ENCODE data around the gene SMTN.
"Not testable (repeated sequence)": the region's sequence is repeated elsewhere in the genome, so short reads cannot be mapped to it uniquely, and the experiment has no call there.

Gene SMTN

GRCh38 chr22:31080848-31081649, at the start of gene SMTN:
Gene SMTN (plus strand): TSS chr22:31081318. CDS start chr22:31083259, 1,941 bp downstream.
- peak in 47 of 51 donors; percentile 13 to 88 (median 71) for DNase-seq

DNA sequence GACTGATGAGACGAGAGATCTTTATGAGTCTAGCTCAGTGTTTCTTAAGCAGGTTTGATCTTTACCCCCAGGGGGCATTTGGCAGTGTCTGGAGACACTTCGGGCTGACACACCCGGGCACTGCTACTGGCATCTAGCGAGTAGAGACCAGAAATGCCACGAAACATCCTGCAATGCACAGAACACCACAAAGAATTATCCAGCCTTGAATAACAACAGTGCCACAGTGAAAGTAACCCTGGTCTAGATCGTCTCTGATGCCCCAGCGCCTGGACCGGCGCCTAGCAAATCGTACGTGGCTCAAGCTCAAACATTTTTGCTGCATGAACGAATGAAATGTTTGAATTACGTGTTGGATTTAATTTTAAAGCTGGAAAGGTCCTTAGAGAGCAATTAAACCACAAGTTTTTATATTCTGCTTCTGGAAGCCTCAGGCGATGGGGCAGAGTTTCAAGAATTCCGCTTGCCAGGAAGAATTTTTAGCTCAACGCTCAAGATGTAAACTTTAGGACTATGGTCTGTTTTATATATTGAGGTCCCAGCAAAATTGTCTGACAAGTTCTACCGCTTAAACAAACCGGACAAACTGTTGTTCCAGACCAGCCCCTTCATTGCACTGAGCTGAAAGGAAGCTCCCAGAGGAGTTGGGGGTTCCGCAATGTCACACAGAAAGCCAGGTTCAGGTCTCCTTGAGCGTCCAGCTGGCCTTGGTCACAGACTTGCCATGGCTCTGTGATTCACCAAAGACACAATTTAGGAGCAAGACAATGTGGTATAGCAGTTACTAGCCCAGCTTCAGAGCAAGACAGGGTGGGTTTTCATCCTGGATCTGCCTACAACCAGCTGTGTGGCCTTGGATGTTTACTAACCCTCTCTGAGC, 44.2 kb upstream of the SMTN start:
- no peak for DNase-seq

DNA sequence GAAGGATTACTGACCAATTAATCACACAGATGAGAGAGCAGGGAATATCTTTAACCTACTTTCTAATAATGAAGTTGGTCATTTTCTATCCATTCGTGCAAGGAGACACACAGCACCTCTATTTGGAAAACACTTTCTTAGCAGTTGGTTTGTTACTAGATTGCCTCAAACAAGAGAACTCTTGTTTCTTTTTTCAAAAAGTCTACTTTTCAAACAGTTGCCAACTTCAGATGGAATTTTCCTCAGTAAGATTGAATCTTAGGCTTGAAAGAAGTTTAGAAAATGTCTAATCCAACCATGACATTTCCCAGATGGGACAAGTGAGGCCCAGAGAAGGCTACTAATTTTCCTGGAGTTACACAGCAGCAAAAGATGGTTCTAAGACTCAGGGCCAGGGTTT, 42.4 kb upstream of the SMTN start:
- no peak for DNase-seq

GRCh38 chr22:31039393-31039792, 41.7 kb upstream of the SMTN start:
- no peak for DNase-seq

- no peak for DNase-seq
These were observed 40.3 kb upstream of the SMTN start for GRCh38 chr22:31040542-31041398.

- no peak for DNase-seq
These were observed 36.8 kb upstream of the SMTN start for GRCh38 chr22:31044262-31044861.

GRCh38 chr22:31045900-31046538, 35.1 kb upstream of the SMTN start:
- no peak for DNase-seq

GRCh38 chr22:31046539-31047226, 34.4 kb upstream of the SMTN start:
- DNase-seq = peak in 2 of 51 donors; percentile 6 to 50

- DNase-seq = no peak
These were observed 32.5 kb upstream of the SMTN start for GRCh38 chr22:31048570-31048969.

- DNase-seq = no peak
These were observed 31.2 kb upstream of the SMTN start for GRCh38 chr22:31049815-31050420.

DNA sequence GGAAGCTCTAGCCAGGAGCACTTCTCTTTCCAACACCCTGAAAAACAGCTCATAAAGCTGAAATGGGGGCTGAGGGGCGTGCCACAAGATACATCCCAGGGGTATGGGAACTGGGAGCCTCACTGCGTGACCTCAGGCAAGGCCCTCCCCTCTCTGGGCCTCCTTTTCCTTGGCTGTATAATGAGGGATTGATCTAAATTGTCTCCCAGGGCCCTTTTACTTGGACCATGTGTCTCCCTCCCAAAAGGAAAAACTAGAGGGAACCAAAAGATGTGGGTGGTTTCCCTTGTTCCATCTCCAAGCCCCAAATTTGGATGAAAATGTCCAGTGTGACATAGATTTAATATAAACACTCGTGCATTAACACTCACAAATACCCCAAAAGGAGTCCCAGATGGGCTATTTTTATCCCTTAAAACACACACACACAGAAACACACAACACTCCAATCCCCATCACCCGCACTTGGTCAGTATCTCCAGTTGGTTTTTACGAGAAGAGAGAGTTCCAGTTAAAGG, 25.9 kb upstream of the SMTN start:
- DNase-seq = peak in 1 of 51 donors; percentile 9

GRCh38 chr22:31055635-31056159, 25.4 kb upstream of the SMTN start:
- peak in 41 of 51 donors; percentile 3 to 81 (median 35) for DNase-seq

- no peak for DNase-seq
These were observed 24.0 kb upstream of the SMTN start for GRCh38 chr22:31056986-31057599.

GRCh38 chr22:31059663-31060062, 21.5 kb upstream of the SMTN start:
- not testable (repeated sequence) for DNase-seq

DNA sequence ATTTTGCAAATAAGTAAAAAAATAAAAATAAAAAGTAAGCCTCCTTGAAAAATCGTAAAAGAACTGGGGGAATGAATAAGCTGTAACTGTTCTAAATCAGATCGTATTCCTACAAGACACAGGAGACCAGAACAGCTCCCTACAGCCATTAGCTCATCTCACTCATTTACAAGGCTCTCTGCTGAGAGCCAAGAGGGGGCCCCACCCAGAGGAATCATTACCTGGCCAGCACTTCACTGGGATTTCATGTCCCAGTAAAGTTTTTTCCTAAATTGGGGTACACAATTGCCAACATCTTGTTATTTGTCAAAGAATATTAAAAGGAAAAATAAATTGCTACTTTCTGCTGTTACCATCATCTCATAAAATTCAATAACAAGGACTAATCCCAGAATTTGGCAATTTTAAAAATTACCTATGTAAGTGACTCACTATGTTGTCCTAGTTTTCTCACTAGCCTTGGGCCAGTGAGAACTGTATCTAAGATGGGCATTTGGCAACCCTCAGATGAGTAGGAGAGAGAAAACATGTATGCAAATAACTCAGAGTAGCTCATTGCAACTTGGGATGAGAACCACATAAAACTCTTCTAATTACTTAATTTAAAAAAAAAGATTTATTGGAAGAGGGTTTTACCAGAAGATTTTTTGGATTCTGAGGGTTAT, 18.4 kb upstream of the SMTN start:
- DNase-seq = no peak

DNA sequence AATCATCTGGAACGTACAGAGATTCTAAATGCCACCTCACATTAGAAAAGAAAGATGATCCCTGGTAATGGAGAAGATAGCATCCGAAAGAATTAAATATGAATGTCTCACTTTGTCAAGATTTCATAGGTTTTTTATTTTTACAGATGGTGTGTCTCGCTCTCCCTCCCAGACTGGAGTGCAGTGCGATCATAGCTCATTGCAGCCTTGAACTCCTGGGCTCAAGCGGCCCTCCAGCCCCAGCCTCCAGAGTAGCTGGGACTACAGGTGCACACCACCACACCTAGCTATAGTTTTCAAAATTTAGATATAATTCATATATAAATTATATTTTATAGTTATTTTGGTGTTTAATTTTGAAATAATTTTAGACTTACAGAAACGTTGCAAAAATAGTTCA, 16.7 kb upstream of the SMTN start:
- DNase-seq = no peak

DNA sequence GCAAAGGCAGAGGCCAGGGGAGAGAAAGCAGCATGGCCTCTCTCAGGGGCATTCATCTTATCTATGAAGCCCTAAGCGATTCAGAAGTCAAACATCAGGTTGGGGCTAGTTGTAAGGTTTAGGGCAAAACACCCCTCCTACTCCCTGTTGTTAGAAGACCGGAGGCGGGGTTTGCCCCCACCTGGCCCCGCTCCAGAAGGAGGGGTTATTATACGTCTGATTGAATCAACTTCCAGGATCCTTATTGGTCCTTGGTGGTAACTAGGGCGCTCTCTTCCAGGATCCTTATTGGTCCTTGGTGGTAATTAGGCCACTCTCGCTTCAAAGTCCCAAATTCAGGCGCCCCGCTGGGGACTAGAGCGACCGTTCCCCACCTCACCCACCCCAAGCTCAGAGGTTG, 12.1 kb upstream of the SMTN start:
- DNase-seq = no peak

All from hypothalamus (tissue), 51 donors.